DOHH2 (cell line): ENCODE results near the gene NEAT1.

Experiments used
- H3F3A ChIP-seq: fragments of 200-600 bp; sonication (generic), shearing (Covaris generic); 2 replicates; pipeline ENCODE4 v1.6.0; 2016; ENCODE audit warnings: antibody characterized with exemption, mild to moderate bottlenecking; ENCODE audit not compliant: control insufficient read depth, insufficient read depth
- H3K27ac ChIP-seq: fragments of 200-600 bp; sonication (generic); 2 replicates; pipeline ENCODE4 v1.5.1; 2014; ENCODE audit warnings: low read depth, mild to moderate bottlenecking, low read length, moderate library complexity
- H3K27me3 ChIP-seq: fragments of 200-600 bp; sonication (generic); 2 replicates; pipeline ENCODE4 v1.6.1; 2014; ENCODE audit warnings: mild to moderate bottlenecking, low read length, mixed read lengths; ENCODE audit not compliant: control insufficient read depth
- H3K36me3 ChIP-seq: fragments of 200-600 bp; sonication (generic); 2 replicates; pipeline ENCODE4 v1.6.1; 2014; ENCODE audit warnings: mild to moderate bottlenecking, low read length, moderate library complexity, mixed read lengths; ENCODE audit not compliant: control insufficient read depth
- H3K4me1 ChIP-seq: fragments of 200-600 bp; sonication (generic); 2 replicates; pipeline ENCODE4 v1.6.1; 2014; ENCODE audit warnings: mild to moderate bottlenecking, low read length, mixed read lengths; ENCODE audit not compliant: control insufficient read depth
- H3K4me2 ChIP-seq: fragments of 200-600 bp; sonication (generic); 2 replicates; pipeline ENCODE4 v1.6.0; 2014; ENCODE audit warnings: mild to moderate bottlenecking, low read length, moderate library complexity
- H3K4me3 ChIP-seq: fragments of 200-600 bp; sonication (generic); 2 replicates; pipeline ENCODE4 v1.5.1; 2014; ENCODE audit warnings: mild to moderate bottlenecking, low read length, mixed read lengths
- H3K79me2 ChIP-seq: fragments of 200-600 bp; sonication (generic); 2 replicates; pipeline ENCODE4 v1.6.1; 2014; ENCODE audit warnings: mild to moderate bottlenecking, low read length, mixed read lengths; ENCODE audit not compliant: control insufficient read depth
- H3K9me2 ChIP-seq: fragments of 200-600 bp; sonication (generic); replicated peaks from 2 replicates; pipeline ENCODE4 v1.6.1; 2014; ENCODE audit warnings: mild to moderate bottlenecking, low read length, mixed read lengths; ENCODE audit not compliant: control insufficient read depth
- H3K9me3 ChIP-seq: fragments of 200-600 bp; sonication (generic); 2 replicates; pipeline ENCODE4 v1.6.1; 2014; ENCODE audit warnings: antibody characterized with exemption, low read length, mixed read lengths; ENCODE audit not compliant: control insufficient read depth, insufficient read depth
- H4K20me1 ChIP-seq: fragments of 200-600 bp; sonication (generic); 2 replicates; pipeline ENCODE4 v1.6.0; 2014; ENCODE audit warnings: low read depth, mild to moderate bottlenecking, antibody characterized with exemption, low read length, moderate library complexity; ENCODE audit not compliant: control insufficient read depth, insufficient read depth
- EZH2phosphoT487 ChIP-seq: fragments of 200-600 bp; sonication (generic); IDR thresholded peaks from 2 replicates; pipeline ENCODE4 v1.6.1; 2017; ENCODE audit warnings: borderline replicate concordance, mild to moderate bottlenecking, antibody characterized with exemption, low read length, moderate library complexity, mixed read lengths
- TF ChIP-seq, protein P1 (sequence below): fragments of 200-600 bp; sonication (generic); IDR thresholded peaks from one replicate; pipeline ENCODE4 v1.5.1; 2014; ENCODE audit warnings: antibody characterized with exemption, mild to moderate bottlenecking, low read depth, low read length; ENCODE audit not compliant: poor library complexity, severe bottlenecking

NEAT1 gene

GRCh38 chr11:65418681-65419459 is 3.7 kb upstream of the NEAT1 start:
- H3F3A ChIP-seq = peaks cover 45% of the 10 kb centered on the region
- H3K4me3 ChIP-seq = peak overlapping the region; percentile 75
- no peaks in the 10 kb centered on the region for H3K9me3 ChIP-seq
- peaks cover 61% of the 10 kb centered on the region for H3K79me2 ChIP-seq
- H3K27ac ChIP-seq = peak overlapping the region; percentile 90
- peak overlapping the region; percentile 88 for H3K4me2 ChIP-seq
- H3K4me1 ChIP-seq = peaks cover 74% of the 10 kb centered on the region
- no peaks in the 10 kb centered on the region for H3K27me3 ChIP-seq
- H4K20me1 ChIP-seq = no peaks in the 10 kb centered on the region
- TF ChIP-seq, protein P1, sequence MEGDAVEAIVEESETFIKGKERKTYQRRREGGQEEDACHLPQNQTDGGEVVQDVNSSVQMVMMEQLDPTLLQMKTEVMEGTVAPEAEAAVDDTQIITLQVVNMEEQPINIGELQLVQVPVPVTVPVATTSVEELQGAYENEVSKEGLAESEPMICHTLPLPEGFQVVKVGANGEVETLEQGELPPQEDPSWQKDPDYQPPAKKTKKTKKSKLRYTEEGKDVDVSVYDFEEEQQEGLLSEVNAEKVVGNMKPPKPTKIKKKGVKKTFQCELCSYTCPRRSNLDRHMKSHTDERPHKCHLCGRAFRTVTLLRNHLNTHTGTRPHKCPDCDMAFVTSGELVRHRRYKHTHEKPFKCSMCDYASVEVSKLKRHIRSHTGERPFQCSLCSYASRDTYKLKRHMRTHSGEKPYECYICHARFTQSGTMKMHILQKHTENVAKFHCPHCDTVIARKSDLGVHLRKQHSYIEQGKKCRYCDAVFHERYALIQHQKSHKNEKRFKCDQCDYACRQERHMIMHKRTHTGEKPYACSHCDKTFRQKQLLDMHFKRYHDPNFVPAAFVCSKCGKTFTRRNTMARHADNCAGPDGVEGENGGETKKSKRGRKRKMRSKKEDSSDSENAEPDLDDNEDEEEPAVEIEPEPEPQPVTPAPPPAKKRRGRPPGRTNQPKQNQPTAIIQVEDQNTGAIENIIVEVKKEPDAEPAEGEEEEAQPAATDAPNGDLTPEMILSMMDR = no peak
- TF ChIP-seq EZH2phosphoT487 = no peak
- H3K36me3 ChIP-seq = peaks cover 21% of the 10 kb centered on the region
- H3K9me2 ChIP-seq = no peaks in the 10 kb centered on the region

DNA sequence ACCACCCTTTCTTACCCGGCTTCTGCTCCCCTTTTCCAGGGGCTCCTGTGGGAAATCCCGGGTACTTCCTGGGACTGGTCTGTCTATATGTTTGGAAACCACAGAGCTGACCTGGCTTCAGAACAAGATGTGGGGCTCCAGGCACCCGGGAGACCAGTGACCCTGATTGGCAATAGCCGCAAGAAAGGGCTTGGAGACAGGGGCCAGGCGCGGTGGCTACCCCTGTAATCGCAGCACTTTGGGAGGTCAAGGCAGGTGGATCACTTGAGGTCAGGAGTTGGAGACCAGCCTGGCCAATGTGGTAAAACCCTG is 3.2 kb upstream of the NEAT1 start:
- Histone ChIP-seq H4K20me1 (0 out of 2 replicates have a peak, but pooled peaks cover under 1% of the 10 kb centered on the region), H3K36me3 (peaks cover 24% of the 10 kb centered on the region), H3K4me1 (peaks cover 74% of the 10 kb centered on the region), H3K9me2 (no peaks in the 10 kb centered on the region), H3K9me3 (no peaks in the 10 kb centered on the region), H3F3A (peaks cover 51% of the 10 kb centered on the region), H3K4me3 (peak overlapping the region; percentile 75), H3K27ac (peak overlapping the region; percentile 90), H3K27me3 (no peaks in the 10 kb centered on the region), H3K79me2 (peaks cover 67% of the 10 kb centered on the region), H3K4me2 (peak overlapping the region; percentile 88)
- TF ChIP-seq EZH2phosphoT487 = no peak
- TF ChIP-seq, protein P1 = no peak

DNA sequence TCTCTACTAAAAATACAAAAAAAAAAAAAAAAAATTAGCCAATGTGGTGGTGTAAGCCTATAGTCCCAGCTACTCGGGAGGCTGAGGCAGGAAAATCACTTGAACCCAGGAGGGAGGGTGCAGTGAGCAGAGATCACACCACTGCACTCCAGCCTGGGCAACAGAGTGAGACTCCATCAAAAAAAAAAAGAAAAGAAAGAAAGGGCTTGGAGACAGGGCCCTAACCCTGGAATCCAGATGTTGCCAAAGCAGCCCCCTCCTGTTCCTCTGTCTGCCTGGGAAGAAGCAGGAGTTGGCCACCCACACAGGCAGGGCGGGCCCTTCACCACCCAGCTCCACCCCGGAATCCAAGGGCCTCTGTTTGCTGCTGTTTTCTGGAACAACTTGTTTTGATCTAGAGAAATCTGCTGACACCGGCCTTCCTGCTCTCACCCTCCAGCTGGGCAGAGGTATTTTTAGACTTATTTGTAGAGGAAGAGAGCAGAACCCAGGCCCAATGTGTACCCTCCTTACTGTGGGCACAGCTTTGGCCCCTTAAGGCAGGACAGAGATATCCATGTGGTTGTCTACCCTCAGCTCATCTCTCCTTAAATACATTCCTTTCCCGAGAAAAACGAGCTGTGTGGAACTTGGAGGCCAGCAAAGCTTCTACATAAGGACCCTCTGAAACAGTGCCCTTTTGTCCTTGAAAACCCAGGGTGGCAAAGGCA is 2.7 kb upstream of the NEAT1 start:
- Histone ChIP-seq H3K4me3 (peak overlapping the region; percentile 75), H3K79me2 (peaks cover 72% of the 10 kb centered on the region), H3K9me3 (no peaks in the 10 kb centered on the region), H3K4me1 (peaks cover 70% of the 10 kb centered on the region), H3K36me3 (peaks cover 29% of the 10 kb centered on the region), H3K27ac (peak overlapping the region; percentile 90), H4K20me1 (0 out of 2 replicates have a peak, but pooled peaks cover 4% of the 10 kb centered on the region), H3K4me2 (peak overlapping the region; percentile 88), H3K9me2 (no peaks in the 10 kb centered on the region), H3K27me3 (no peaks in the 10 kb centered on the region), H3F3A (peaks cover 56% of the 10 kb centered on the region)
- TF ChIP-seq, protein P1 = no peak
- no peak for TF ChIP-seq EZH2phosphoT487
